Gastrocnemius medialis (tissue), 4 donors: Measurements from ENCODE around the gene JAK3.

Experiments
- POLR2A ChIP-seq, 2 donors: fragments of 450-650 bp; IDR thresholded peaks; one replicate each; pipeline ENCODE4 v1.6.1; 2017; ENCODE audit warnings: antibody characterized with exemption in 2 of 2, mild to moderate bottlenecking in 2 of 2, moderate library complexity in 2 of 2
- TF ChIP-seq, protein P1 (sequence below), 5 experiments: fragments of 450-650 bp in 3 of 5; fragments of 200-600 bp in 2 of 5; sonication (generic) in 2 of 5; IDR thresholded peaks in 4 of 5; conservative IDR thresholded peaks in 1 of 5; 1 replicate in 4 of 5; 2 replicates in 1 of 5; pipeline ENCODE4 v1.5.1; 2016 to 2019; ENCODE audit warnings: antibody characterized with exemption in 5 of 5, mild to moderate bottlenecking in 3 of 5, moderate library complexity in 3 of 5

DNA sequence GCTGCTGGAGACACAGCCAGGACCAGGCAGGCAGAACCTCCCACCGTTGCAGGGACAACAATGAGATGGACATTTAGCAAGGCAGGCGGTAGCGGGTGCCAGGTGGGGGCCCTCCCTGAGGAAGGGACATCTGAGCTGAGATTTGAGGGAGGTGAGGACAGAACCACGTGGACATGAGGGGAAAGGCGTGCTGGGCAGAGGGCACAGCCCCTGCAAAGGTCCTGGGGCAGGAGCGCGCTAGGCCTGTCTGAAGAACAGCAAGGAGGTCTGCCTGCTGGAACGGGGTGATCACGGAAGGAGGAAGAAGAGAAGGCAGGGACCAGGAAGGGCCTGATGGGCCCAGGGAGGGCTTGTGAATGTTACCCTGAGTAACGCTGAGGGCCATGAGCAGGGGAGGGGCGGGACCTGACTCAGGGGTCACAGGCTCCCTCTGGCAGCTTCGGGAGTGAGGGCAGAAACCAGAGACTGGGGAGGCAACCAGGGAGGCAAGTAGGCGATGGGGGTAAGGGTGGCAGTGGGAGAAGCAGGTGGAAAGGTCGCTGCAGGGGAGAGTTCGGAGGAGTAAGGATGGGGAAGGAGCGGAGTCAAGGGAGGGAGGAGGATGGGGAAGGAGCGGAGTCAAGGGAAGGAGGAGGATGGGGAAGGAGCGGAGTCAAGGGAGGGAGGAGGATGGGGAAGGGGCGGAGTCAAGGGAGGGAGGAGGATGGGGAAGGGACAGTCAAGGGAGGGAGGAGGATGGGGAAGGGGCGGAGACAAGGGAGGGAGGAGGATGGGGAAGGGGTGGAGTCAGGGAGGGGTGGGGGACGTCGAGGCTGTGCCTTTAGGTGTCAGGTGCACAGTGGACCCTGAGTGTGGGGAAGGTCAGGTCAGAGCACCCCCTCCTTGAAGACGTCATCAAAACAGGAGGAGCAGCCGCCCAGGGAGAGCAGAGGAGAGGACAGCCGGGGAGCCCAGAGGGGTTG lies 68.5 kb downstream of the JAK3 start:
- TF ChIP-seq, protein P1, sequence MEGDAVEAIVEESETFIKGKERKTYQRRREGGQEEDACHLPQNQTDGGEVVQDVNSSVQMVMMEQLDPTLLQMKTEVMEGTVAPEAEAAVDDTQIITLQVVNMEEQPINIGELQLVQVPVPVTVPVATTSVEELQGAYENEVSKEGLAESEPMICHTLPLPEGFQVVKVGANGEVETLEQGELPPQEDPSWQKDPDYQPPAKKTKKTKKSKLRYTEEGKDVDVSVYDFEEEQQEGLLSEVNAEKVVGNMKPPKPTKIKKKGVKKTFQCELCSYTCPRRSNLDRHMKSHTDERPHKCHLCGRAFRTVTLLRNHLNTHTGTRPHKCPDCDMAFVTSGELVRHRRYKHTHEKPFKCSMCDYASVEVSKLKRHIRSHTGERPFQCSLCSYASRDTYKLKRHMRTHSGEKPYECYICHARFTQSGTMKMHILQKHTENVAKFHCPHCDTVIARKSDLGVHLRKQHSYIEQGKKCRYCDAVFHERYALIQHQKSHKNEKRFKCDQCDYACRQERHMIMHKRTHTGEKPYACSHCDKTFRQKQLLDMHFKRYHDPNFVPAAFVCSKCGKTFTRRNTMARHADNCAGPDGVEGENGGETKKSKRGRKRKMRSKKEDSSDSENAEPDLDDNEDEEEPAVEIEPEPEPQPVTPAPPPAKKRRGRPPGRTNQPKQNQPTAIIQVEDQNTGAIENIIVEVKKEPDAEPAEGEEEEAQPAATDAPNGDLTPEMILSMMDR (IDR thresholded peaks at IDR 0.05 in 4 of 5, conservative IDR thresholded peaks at IDR 0.05 in 1 of 5), result no peak
- TF ChIP-seq POLR2A (IDR thresholded peaks at IDR 0.05), result no peak
